GM12878 (cell line): ENCODE results near the gene CXCL14. TPM values are rescaled to one million over a fixed set of nuclear protein-coding genes. Genes with fewer than 3 reads are reported as not detected.

Experiments used
- CBX3 ChIP-seq: fragments of 200-600 bp; sonication (generic); IDR thresholded peaks from 2 replicates; pipeline ENCODE4 v1.6.1; 2016; ENCODE audit warnings: low read depth, borderline replicate concordance
- CTCF ChIP-seq, 3 experiments: IDR thresholded peaks in 2 of 3; conservative IDR thresholded peaks in 1 of 3; 2 replicates each; pipeline ENCODE4 v1.5.1; 2011; ENCODE audit warnings: low read depth in 3 of 3, low read length in 3 of 3, mild to moderate bottlenecking in 3 of 3, control low read depth in 2 of 3, moderate library complexity in 2 of 3, inconsistent platforms in 1 of 3, mixed read lengths in 1 of 3; ENCODE audit not compliant: control insufficient read depth in 2 of 3, insufficient read depth in 1 of 3; ENCODE audit errors: extremely low read depth in 1 of 3
- EGR1 ChIP-seq, 2 experiments: IDR thresholded peaks; 1 replicate in 1 of 2; 2 replicates in 1 of 2; pipeline ENCODE4 v1.6.1; 2011 to 2012; ENCODE audit warnings: low read depth in 2 of 2, low read length in 2 of 2, borderline replicate concordance in 1 of 2, mild to moderate bottlenecking in 1 of 2, moderate library complexity in 1 of 2
- EZH2 ChIP-seq: IDR thresholded peaks from 2 replicates; pipeline ENCODE4 v1.6.1; 2012; ENCODE audit warnings: low read depth, mild to moderate bottlenecking, control low read depth, inconsistent platforms, low read length, borderline replicate concordance; ENCODE audit not compliant: control insufficient read depth
- HDAC2 ChIP-seq: fragments of 200-600 bp; sonication (generic); IDR thresholded peaks from 2 replicates; pipeline ENCODE4 v1.6.1; 2017
- HDAC6 ChIP-seq: fragments of 200-600 bp; sonication (generic); IDR thresholded peaks from one replicate; pipeline ENCODE4 v1.8.0; 2017; ENCODE audit warnings: antibody characterized with exemption; ENCODE audit not compliant: unreplicated experiment
- HSF1 ChIP-seq: fragments of 150-350 bp; IDR thresholded peaks from 2 replicates; pipeline ENCODE4 v1.6.1; 2014; ENCODE audit warnings: mild to moderate bottlenecking, low read depth, low read length
- IRF3 ChIP-seq: fragments of 450-650 bp; IDR thresholded peaks from 2 replicates; pipeline ENCODE4 v1.6.1; 2014; ENCODE audit warnings: mild to moderate bottlenecking
- JUNB ChIP-seq: IDR thresholded peaks from 2 replicates; pipeline ENCODE4 v1.6.1; 2016; ENCODE audit warnings: antibody characterized with exemption, mild to moderate bottlenecking
- PAX5 ChIP-seq: IDR thresholded peaks from 2 replicates; pipeline ENCODE4 v1.6.1; 2011; ENCODE audit warnings: low read depth, low read length, borderline replicate concordance
- PML ChIP-seq: IDR thresholded peaks from 2 replicates; pipeline ENCODE4 v1.6.1; 2012; ENCODE audit warnings: low read length, inconsistent platforms
- POLR2A ChIP-seq: IDR thresholded peaks from 2 replicates; pipeline ENCODE4 v1.6.1; 2011; ENCODE audit warnings: low read depth, mild to moderate bottlenecking, low read length
- TAF1 ChIP-seq: IDR thresholded peaks from 2 replicates; pipeline ENCODE4 v1.6.1; 2011; ENCODE audit warnings: mild to moderate bottlenecking, low read depth, low read length, borderline replicate concordance
- TBL1XR1 ChIP-seq: IDR thresholded peaks from 2 replicates; pipeline ENCODE4 v1.6.1; 2012; ENCODE audit warnings: low read depth, low read length, improper control_type of control experiment
- ZNF384 ChIP-seq: IDR thresholded peaks from 2 replicates; pipeline ENCODE4 v1.6.1; 2012; ENCODE audit warnings: low read depth, mild to moderate bottlenecking, low read length, improper control_type of control experiment, borderline replicate concordance
- polyA plus RNA-seq, 11 experiments: library from polyadenylated mRNA; depleted of rRNA in 4 of 11; unstranded in 6 of 11; stranded (reverse) in 5 of 11; fragments of >200 nt; fragmentation: Nextera tagmentation in 4 of 11; fragmentation: Illumina TruSeq in 1 of 11; extraction: Ambion mirVana in 4 of 11; extraction: Trizol in 1 of 11; gene quantifications; 1 replicate in 1 of 11; 2 replicates in 10 of 11; pipeline versions ENCODE4 v1.2.1 to v1.2.3, GENCODE V29; 2011 to 2016; ENCODE audit warnings: inconsistent platforms in 2 of 11, missing spikeins in 2 of 11, low read depth in 1 of 11
- total RNA-seq, 4 experiments: library from RNA; depleted of rRNA in 3 of 4; stranded (reverse); fragments of >200 nt in 3 of 4; fragmentation: Illumina TruSeq in 1 of 4; extraction: Trizol in 1 of 4; gene quantifications; 2 replicates each; pipeline versions ENCODE4 v1.2.1 to v1.2.3, GENCODE V29; 2013 to 2021

CXCL14 gene
- total and polyA plus RNA-seq, 10 of the 15 experiments (the other 5 are each of a cell fraction or from before 2014, with no cell fraction given), result 0.05 TPM; not detected in 9

GRCh38 chr5:135565725-135566421, 12.9 kb downstream of the CXCL14 start (continued):
- TF ChIP-seq CBX3 (no peak), TAF1 (no peak), PML (no peak), TBL1XR1 (no peak), IRF3 (no peak), ZNF384 (no peak), JUNB (no peak), EGR1 (IDR thresholded peaks at IDR 0.05; ENCODE audit: borderline replicate concordance in 1 of 2, low read depth in 2 of 2, low read length in 2 of 2) (no peak), HSF1 (no peak), HDAC2 (no peak), CTCF (IDR thresholded peaks at IDR 0.05 in 2 of 3, conservative IDR thresholded peaks at IDR 0.05 in 1 of 3; ENCODE audit: control insufficient read depth in 2 of 3, extremely low read depth in 1 of 3, insufficient read depth in 1 of 3, low read depth in 3 of 3, low read length in 3 of 3) (peak; percentile 83 to 97 (median 94)), POLR2A (no peak), HDAC6 (no peak), PAX5 (no peak), EZH2 (no peak)
